Measurements from ENCODE around the gene CDK5R2.

CDK5R2 gene

DNA sequence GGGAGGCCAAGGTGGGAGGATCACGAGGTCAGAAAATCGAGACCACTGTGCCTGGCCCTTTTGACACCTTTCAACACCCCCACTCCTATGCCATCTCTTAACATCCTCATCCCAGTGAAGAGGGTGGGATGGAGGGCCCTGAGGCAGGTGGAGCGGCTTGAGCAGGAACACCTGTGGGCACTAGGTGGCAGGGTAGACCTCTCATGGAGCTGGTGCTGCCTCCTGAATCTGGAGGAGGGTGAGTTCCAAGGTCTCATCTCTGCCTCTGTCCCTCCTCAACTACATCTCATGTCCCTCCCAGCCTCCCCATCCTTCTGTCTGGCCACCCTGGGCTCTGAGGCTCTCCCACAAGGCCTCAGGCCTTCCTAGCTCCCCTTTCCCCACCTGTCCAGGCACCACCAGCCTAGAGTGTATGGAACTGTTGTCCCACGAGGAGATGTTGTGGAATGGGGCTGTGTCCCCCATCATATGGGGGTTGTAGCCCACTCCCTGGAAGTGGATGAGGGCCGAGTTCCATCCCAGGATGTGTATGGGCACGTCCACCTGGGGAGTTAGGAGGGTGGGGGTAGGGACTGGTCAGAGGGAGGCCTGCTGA, 50.8 kb downstream of the CDK5R2 start:
- DNase-seq: no peak

- no peak for DNase-seq
Observed at GRCh38 chr2:219010873-219011272, 51.4 kb downstream of the CDK5R2 start.
